Stimulated activated CD4-positive, alpha-beta T cell treated with anti-CD3 and anti-CD28 coated beads, Interleukin-1b, Interleukin-23, amount 100 ng/mL, for 48 hours (primary cell): ENCODE data around the gene SPRY4.
"Not testable (repeated sequence)": the region's sequence is repeated elsewhere in the genome, so short reads cannot be mapped to it uniquely, and the experiment has no call there.

ENCODE experiments used
- DNase-seq: peaks from one replicate; pipeline ENCODE4 v3.0.0-alpha.2; 2020

SPRY4 gene

DNA sequence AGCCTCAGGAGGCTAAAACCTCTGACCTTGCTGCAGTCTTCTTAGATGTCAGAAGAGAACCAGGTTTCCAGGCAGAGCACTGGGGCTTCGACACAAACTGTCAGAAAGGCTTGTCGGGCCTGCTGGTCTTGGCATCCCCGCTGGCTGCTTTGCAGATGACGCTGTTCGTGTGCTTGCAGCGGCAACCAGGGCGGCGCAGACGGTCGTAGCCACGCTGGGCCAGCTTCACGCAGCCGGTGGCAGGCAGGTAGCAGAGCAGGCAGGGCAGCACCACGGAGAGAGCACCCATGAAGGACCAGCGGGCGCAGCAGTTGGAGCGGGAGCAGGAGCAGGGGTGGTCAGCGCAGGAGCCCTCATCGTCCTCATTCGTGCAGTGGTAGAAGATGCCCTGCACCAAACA is 10.7 kb downstream of the SPRY4 start:
- no peak for DNase-seq

DNA sequence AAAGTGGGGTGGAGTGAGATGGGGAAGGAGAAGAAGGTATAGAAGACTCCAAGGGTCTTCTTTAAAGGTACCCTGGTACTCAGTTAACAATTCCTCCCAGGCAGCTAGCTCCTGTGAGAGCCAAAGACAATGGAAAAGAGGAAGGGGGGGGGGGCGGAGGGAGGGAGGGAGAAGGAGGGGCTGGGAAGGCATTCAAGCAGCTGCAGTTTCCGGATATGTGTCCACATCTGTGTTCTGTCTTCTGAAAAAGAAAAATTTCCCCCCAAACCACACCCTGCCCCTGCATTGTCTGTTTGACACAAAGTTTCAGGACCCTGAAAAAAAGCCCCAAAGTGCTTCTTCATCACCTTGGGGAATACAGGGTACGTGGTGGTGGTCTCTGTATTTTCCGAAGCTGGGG is 11.1 kb downstream of the SPRY4 start:
- DNase-seq = no peak

DNA sequence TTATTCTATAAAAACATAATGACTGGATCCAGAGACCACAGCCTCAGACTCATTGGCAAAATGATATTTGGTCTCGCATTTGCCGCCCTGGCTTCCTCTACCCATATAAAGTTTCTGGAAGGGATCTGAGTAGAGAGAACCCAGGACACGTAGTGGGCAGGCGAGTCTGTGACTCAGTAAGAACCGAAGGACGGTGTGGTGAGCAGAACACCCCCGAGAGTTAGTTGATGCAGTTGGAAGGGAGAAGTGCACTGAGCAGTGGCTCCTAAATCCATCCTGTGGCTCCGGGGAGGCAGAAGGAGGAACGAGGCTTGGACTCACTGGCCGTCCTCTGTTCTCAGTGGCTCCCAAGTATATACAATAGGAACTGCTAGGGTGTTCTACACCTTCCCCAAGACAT is 11.5 kb downstream of the SPRY4 start:
- DNase-seq = no peak

DNA sequence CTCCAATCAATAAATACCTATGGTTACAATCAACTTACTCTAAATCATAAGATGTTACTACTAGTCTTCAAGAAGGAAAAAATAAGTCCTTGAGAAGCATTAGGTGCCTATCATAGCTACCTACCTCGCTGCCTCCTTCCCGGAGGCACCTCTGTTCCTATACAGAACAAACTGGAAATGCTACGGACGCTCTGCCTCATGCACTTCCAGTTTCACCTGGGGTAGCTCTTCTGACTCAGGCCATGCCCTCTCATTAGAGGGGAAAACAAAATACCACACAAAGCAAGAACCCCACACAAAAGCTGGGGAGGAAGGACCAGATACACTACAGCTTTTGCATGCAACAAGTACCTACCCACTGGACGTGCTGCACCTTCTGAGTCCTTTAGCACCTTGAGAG is 12.4 kb downstream of the SPRY4 start:
- no peak for DNase-seq

DNA sequence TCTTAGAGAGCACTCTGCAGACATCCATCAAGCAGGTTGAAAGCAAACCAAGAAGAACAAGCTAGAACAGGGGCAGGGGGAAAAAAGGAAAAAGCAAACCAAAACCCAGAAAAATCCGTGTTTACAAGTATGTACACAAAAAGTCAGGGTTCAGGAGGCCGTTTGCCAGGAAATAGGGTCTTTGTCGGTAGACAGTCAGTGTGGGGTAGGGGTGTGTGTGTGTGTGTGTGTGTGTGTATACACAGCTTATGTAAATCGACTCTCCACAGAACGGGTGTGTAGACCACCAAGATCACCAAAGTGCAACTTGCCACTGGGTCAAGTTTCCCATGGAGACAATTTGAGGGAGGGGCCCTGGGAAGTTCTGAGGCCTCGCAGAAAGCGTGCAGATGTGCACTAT is 13.1 kb downstream of the SPRY4 start:
- DNase-seq = no peak

DNA sequence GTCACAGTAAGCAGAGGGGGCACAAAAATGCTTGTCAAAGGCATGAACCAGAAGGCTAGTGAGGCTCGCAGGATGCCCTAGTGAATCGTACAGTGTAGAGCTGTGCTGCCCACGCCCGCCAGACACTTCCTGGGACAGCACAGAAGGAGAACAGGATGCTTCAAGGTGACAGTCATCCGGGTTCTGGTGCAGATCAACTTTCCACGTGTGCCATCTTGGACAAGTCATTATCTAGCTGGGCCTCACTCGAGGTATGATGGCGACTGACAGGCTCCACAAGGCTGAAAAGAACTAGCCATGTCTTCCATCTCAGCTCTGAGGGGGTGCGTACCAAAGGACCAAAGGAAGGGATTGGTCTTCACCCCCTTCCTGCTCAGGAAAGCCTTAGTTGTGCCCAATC is 14.0 kb downstream of the SPRY4 start:
- no peak for DNase-seq

DNA sequence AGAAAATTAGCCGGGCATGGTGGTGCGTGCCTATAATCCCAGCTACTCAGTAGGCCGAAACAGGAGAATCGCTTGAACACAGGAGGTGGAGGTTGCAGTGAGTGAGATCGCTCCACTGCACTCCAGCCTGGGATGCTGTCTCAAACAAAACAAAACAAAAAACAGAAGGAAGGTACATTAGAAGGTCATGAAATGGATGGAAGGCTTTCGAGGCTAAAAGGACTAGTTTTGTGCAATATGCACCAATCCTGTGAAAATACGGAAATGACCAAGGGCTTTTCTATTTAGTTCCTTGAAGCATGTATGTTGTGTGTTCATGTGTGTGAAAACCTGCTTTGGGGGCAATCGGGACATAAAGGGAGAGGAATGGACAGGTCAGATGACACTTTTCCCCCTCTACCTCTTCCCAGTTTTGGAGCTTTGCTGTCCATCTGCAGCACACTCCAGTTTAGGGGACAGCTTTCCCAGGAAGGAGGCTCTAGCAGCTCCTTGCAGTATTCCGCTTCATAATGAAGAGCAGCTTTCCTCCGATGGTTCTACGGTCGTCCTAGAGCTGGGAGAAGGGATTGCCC is 15.0 kb downstream of the SPRY4 start:
- no peak for DNase-seq

DNA sequence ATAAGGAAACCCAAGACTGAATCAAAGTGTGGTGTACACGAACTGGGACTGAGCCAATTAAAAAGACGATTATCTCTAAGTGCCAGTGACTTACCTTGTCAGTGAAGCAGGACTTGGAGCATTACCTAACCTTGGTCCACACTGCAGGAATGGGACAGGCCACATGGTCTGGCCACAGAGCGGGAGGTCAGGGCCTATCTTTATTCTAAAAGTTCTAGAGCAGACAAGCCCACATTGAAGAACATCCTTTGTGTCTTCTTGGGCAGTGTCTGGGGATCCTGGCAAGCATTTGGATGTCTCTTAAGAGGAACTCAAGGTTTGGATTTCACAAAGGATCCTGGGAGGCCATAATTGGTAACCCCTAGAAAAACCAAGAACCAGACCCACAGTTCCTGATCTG is 16.5 kb downstream of the SPRY4 start:
- DNase-seq = no peak

DNA sequence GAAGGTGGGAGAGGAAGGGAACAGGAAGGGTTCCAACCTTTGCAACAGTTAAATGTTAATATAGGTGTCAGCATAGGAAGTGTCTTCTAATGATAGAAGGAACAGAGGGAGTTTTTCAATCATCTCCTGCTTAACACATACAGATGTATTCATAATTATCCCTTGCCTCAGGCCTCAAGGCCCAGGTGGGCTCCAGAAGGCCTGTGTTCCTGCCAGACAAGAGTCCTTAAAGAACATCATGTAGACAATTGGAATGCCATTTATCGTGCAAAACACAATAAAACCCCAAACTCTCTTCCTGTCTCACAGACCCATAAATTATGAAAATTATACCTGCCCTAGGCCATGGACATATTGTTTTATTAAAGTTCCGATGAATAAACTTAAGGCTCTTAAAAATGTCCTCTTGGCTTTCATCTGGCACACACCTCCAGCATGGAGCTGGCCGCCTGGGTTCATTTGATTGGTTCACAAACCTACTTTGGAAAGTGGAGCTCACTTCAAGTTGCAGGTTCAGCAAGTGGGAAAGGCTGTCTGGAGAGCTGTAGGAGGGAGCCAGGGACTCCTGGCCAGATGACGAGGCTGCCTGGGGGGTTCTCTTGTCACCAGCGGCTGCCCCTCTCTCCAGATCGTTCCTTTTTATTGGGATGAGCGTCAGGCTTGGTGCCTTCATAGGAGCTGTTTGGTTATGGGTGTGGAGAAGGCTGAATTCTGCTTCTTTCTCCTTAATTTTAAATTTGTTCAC is 17.5 kb downstream of the SPRY4 start:
- no peak for DNase-seq

DNA sequence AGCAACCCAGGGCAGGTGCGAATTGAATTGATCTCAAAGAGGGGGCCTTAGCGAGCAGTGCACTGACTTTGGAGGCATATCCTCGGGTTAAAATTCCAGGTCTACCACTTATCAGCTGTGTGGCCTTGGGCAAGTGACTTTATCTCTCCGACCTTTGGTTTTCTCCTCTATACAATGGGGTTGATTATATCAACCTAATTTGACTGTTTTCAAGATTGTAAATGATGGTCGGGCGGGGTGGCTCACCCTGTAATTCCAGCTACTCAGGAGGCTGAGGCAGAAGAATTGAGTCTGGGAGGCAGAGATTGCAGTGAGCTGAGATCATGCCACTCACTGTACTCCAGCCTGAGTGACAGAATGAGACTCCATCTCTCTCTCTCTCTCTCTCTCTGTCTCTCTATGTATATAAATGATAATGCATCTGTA is 18.7 kb downstream of the SPRY4 start:
- no peak for DNase-seq

DNA sequence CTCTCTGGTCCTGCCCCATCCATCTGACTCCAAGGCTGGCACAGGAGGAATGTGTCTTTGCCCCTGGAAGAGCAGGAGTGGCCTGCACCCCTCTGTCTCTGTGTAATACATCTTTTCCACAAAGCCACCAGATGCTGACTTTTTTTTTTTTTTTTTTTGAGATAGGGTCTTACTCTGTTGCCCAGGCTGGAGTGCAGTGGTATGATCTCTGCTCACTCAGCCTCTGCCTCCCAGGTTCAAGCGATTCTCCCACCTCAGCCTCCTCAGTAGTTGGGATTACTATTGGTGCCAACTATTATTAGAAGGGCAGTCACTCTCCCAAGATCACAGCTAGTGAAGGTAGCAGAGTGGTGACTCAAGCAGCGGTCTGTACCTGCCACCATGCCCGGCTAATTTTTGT is 19.6 kb downstream of the SPRY4 start:
- DNase-seq = no peak

DNA sequence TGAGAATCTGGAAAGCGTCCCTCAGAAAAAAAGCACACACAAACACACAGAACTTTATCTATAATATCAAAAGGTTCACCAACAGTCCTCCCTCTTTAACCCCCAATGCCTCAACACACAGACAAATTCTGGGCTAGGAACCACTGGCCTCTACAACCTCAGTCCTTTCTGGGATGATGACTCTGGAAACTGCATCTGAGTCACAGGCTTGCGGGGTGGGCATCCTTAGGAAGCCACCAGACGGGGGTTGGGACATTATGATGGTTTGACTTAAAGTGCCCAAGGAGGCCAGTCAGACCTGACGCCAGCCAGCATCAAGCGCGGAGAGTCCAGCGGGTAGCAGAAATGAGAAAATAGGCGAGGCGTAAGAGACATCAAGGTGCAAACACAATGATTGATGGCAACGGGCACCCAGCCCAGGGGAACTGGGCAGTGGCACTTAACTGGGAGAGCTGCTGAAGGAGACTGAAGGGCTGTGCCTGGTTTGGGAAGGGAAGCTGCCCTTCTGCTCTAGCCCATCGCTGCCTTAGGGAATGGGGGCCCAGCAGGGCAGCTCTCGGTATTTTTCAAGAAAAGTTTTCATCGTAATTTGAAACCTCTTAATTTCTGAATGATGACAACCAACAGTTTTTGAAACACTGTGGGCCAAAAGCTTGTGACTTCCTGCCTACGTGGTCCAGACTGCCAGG is 20.7 kb downstream of the SPRY4 start:
- no peak for DNase-seq

DNA sequence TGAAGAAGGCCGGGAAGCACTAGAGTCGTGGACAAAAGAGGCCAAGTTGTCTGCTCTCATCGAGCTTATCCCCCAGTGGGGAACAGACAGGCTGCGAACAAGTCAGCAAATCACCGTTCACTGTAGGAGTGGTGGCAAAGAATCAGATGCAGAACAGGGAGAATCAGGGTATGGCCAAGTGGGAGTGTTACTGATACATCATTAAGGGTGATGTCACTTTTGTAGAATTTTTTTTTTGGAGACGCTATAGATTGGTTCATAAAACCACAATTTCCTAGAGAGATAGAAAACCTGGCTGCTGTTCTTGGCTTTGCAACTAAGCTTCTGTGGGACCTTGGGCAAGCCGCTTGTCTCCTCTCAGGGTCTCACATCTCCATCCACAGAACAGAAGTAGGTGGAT is 21.3 kb downstream of the SPRY4 start:
- no peak for DNase-seq

DNA sequence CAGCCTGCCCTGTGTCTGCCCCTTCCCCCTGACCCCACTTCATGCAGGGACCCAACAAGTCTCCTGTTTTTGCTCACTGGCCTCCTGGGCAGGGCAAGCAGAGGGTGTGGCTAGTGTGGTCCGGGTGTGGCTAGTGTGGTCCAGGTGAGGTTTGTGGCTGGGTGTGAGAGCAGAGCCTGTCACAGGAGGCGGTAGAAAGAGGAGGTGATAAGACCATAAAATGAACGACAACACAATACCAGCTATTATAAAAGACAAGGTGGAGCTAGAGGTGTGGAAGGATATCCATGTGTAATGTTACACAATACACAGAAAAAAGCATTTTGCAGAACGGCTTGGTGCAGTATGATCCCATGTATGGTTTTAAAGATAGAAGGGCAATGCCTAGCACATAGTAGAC is 23.3 kb downstream of the SPRY4 start:
- no peak for DNase-seq

DNA sequence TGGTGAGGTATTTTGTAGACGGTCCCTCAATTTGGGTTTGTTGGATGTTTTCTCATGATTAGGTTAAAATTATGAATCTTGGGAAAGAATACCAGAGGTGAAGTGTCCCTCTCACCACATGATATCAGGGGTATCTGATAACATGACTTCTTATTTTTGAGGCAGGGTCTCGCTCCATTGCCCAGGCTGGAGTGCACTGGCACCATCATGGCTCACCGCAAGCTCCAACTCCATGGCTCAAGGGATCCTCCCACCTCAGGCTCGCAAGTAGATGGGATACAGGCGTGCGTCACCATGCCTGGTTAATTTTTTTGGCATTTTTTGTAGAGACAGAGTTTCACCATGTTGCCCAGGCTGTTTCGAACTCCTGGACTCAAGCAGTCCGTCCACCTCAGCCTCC is 24.1 kb downstream of the SPRY4 start:
- no peak for DNase-seq

DNA sequence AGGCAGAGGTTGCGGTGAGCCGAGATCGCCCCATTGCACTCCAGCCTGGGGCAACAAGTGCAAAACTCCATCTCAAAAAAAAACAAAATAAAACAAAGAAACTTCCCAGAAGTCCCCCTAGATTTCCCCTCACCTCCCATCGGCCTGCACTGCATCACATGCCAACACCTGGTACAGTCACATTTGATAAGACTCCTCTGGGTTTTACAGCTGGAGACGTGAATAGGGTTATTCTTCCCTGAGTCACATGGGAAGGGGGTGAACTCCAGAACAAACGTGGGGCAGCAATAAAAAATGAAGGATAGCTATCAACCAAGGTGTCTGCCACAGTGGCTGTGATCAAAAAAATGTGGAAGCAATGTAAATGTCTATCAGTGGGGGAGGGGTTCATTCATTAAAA is 26.0 kb downstream of the SPRY4 start:
- DNase-seq = no peak

DNA sequence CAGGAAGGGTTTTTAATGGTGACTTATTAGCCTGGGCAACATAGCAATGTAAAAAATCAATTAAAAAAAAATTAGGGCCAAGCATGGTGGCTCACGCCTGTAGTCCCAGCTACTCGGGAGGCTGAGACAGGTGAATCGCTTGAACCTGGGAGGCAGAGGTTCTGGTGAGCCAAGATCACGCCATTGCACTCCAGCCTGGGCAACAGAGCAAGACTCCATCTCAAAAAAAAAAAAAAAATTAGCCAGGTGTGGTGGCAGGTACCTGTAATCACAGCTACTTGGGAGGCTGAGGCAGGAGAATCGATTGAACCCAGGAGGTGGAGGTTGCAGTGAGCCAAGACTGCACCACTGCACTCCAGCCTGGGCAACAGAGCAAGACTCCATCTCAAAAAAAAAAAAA is 27.0 kb downstream of the SPRY4 start:
- DNase-seq = not testable (repeated sequence)

DNA sequence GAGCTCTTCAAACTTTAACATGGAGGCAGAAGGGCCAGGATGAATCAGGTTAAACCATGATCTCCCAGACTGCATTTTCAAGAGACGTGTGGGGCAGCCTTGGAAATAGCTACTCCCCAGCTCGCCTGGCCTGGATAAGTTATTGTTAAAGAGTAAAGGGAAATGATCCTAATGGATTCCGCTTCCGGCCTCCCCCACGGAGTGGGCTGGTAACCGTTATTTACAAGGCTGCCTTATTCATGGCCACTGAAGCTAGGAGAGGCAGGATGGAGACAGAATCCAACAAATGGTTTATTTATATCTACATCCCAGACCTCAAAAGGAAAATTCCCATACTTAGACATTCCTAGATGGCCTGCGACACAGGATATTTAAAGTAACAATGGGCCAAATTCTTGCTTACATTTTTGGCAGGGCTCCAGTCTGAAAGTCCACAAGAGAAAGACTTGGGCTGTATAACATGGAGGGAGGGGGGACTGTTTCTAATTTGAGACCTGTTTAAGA is 27.9 kb downstream of the SPRY4 start:
- no peak for DNase-seq

DNA sequence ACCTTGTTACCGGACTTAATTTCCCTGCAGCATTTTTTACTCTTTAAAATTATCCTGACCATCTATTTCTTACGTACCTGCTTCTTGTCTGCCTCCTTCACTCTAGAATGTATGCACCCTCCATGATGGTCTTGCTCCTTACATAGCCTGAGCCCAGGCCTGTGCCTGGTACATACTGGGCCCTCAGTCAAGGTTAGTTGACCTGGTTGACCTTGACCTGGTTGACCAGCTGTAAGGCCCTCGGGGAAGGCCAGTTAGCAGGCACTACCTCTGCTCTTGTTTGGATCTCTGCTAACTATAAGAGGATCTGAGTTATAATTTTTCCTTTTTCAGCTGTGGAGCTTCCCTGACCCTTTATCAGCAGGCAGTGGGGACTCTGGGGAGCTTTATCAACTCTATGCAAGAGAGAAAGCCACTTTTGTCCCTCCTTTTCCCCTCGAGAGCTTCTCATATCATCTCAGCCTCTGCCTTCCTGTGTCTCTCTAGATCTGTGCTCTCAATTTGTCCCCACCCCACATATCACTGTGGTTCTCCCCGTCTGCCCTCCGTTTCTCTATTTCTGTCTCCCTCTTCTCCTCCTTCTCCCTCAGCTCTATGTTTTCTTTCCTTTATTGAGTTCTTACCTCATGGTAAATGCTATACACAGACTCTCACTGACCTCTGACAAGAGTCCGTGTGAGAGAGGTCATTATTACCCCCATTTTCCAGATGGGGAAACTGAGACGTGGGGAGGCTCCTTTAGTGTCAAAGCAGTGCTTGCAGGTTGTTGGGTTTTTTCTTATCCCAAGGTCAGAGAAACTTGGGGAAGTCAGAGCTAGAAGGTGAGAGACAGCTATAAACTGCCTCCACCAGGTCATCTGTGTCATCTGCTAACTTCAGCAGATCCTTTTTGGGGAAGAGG is 28.6 kb downstream of the SPRY4 start:
- no peak for DNase-seq

DNA sequence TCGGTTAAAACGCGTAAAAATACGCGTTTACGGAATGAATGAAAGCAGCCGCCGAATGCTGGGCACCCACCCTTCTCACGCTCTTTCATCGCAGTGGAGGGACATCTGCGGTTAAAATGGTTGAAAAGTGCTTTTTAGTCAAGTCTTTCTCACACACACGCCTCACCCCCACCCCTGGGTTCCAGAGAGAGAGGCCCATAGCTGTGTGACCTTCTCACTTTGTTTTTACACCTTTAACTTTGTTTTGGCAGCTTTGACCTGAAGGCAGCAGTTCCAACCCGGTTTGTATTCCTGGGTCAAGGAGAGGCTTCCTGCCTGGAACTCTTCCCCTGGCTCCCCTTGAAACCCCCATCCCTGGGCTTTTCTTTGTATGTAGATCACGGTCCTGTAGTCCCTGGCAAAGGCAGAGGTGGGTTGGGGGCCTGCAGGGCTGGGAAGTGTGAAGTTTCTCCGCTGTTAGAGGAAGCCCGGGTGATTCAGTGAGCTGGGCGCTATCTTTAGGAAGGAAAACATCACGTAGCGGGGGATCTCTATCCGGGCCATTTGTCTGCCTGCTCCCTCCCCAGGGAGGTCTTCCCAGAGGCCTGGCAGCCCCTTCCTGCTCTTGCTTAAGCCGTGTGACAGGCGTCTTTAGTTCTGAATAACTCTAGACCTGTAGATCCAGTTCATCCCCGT is 29.6 kb downstream of the SPRY4 start:
- no peak for DNase-seq

DNA sequence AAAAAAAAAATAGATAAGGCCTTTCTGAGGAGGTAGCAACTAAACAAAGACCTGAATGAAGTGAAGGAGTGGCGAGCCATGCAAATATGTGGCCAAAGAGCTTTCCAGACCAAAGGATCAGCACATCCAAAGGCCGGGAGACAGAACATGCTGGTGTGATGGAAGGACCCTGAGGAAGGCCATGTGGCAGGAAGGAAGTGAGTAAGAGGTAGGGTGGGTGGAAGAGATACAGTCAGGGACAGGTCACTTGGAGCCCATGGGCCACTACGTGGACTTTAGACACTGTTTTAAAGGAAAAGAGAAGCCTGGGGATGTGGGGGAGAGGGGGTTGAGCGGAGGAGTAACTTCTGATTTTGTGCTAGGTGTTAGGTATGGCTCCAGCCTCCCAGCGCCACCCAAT is 31.3 kb downstream of the SPRY4 start:
- no peak for DNase-seq

DNA sequence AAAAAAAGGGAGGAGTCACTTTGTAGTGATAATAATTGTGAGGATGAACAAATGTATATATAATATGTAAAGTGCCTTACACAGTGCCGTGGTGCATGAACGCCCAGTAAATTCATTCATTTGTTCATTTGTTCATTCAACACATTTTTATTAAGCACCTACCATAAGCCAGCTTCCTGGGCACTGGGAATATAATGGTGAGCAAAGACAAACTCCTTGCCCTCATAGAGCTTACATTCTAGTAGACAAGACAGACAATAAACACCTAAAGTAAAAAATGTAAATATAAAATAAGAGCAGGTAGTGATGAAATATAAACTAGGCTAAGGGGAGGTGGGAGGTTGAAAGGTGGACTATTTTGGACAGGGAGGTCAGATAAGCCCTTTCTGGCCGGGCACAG is 32.0 kb downstream of the SPRY4 start:
- no peak for DNase-seq

DNA sequence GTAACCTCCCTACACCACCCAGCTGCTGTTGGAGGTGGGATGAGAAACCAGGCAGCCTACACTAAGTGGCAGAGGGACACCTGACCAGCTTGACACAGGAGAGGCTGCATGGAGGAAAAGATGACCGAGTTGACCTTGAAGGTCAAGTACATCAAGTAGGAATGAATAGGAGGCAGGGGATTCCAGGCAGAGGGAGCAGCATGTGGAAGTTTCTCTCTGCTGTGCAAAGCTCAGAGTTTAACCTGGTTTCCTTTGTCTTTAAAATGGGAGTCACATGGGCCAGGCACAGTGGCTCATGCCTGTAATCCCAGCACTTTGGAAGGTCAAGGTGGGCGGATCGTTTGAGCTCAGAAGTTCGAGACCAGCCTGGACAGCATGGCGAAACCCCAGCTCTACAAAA is 32.6 kb downstream of the SPRY4 start:
- no peak for DNase-seq
